DND-41 (cell line): ENCODE measurements around the gene CCDC51.

Source experiments
- EZH2 ChIP-seq: IDR thresholded peaks from 3 replicates; pipeline ENCODE4 v1.6.1; 2012; ENCODE audit warnings: borderline replicate concordance, low read depth, mild to moderate bottlenecking, moderate library complexity, low read length, inconsistent platforms; ENCODE audit not compliant: severe bottlenecking
- TF ChIP-seq, protein P1 (sequence below): IDR thresholded peaks from 2 replicates; pipeline ENCODE4 v1.5.1; 2012; ENCODE audit warnings: borderline replicate concordance, low read length, moderate library complexity, mild to moderate bottlenecking; ENCODE audit not compliant: poor library complexity, severe bottlenecking; ENCODE audit errors: extremely low read depth

- TF ChIP-seq, protein P1, sequence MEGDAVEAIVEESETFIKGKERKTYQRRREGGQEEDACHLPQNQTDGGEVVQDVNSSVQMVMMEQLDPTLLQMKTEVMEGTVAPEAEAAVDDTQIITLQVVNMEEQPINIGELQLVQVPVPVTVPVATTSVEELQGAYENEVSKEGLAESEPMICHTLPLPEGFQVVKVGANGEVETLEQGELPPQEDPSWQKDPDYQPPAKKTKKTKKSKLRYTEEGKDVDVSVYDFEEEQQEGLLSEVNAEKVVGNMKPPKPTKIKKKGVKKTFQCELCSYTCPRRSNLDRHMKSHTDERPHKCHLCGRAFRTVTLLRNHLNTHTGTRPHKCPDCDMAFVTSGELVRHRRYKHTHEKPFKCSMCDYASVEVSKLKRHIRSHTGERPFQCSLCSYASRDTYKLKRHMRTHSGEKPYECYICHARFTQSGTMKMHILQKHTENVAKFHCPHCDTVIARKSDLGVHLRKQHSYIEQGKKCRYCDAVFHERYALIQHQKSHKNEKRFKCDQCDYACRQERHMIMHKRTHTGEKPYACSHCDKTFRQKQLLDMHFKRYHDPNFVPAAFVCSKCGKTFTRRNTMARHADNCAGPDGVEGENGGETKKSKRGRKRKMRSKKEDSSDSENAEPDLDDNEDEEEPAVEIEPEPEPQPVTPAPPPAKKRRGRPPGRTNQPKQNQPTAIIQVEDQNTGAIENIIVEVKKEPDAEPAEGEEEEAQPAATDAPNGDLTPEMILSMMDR, result no peak
- TF ChIP-seq EZH2, result no peak
These were observed 14.6 kb downstream of the CCDC51 start for GRCh38 chr3:48425281-48425812.
